Lung (tissue), 12 donors: Measurements from ENCODE around the gene SNX27. TPM values are rescaled to one million over a fixed set of nuclear protein-coding genes. Genes with fewer than 3 reads are reported as not detected.

ENCODE experiments used
- ATAC-seq: fragments of 200-7000 bp; cut with Tn5 transposase; one replicate; pipeline ENCODE4 v1.9.1; 2020; ENCODE audit warnings: moderate number of reproducible peaks; ENCODE audit not compliant: insufficient read depth, low FRiP score
- DNase-seq, 3 donors: peaks; one replicate each; pipeline ENCODE4 v3.0.0-alpha.2; 2013 to 2017
- H3K27ac ChIP-seq, 2 donors: one replicate each; pipeline ENCODE4 v1.5.1; 2013; ENCODE audit warnings: mild to moderate bottlenecking in 2 of 2, moderate library complexity in 2 of 2, control low read depth in 1 of 2, inconsistent platforms in 1 of 2, low read depth in 1 of 2, low read length in 1 of 2
- H3K27me3 ChIP-seq, 3 donors: one replicate each; pipeline ENCODE4 v1.5.1; 2013; ENCODE audit warnings: low read length in 2 of 3; ENCODE audit not compliant: control insufficient read depth in 3 of 3, insufficient read depth in 3 of 3
- H3K36me3 ChIP-seq, 4 donors: one replicate each; pipeline ENCODE4 v1.5.1; 2013; ENCODE audit warnings: low read length in 4 of 4, mild to moderate bottlenecking in 1 of 4, moderate library complexity in 1 of 4; ENCODE audit not compliant: control insufficient read depth in 4 of 4, insufficient read depth in 4 of 4
- H3K4me1 ChIP-seq, 5 donors: one replicate each; pipeline ENCODE4 v1.5.1; 2013; ENCODE audit warnings: low read length in 5 of 5, mild to moderate bottlenecking in 2 of 5, moderate library complexity in 1 of 5; ENCODE audit not compliant: control insufficient read depth in 5 of 5, insufficient read depth in 5 of 5
- H3K4me3 ChIP-seq: one replicate; pipeline ENCODE4 v1.5.1; 2013; ENCODE audit warnings: mild to moderate bottlenecking, control low read depth, moderate library complexity
- H3K9ac ChIP-seq, 2 donors: one replicate each; pipeline ENCODE4 v1.5.1; 2013; ENCODE audit warnings: low read length in 2 of 2, control low read depth in 1 of 2; ENCODE audit not compliant: insufficient read depth in 1 of 2
- H3K9me3 ChIP-seq, 4 donors: one replicate each; pipeline ENCODE4 v1.5.1; 2013; ENCODE audit warnings: low read length in 3 of 4, mild to moderate bottlenecking in 1 of 4, moderate library complexity in 1 of 4; ENCODE audit not compliant: control insufficient read depth in 4 of 4, insufficient read depth in 3 of 4
- WGBS, 2 donors: extraction: QIAGEN DNeasy Blood & Tissue Kit; methylation state at CpG; one replicate each; pipeline ENCODE4 v1.1.7; 2013; 5-methylcytosine and 5-hydroxymethylcytosine counted together
- polyA plus RNA-seq, 2 donors: library from polyadenylated mRNA; stranded (reverse); fragments of 200-250 nt; gene quantifications; one replicate each; pipeline ENCODE4 v1.2.1, GENCODE V29; 2013
- total RNA-seq, 2 donors: library from RNA; depleted of rRNA in 1 of 2; stranded (reverse); fragments of >200 nt in 1 of 2; gene quantifications; one replicate each; pipeline ENCODE4 v1.2.1, GENCODE V29; 2014 to 2021
- TF ChIP-seq, protein P1 (sequence below): IDR thresholded peaks from 2 replicates; pipeline ENCODE4 v1.5.1; 2012; ENCODE audit warnings: mild to moderate bottlenecking; ENCODE audit errors: control extremely low read depth, extremely low read depth
- donor health status: control.
- donor health status: control.
- donor health status: Bipolar disorder and iron deficiency.
- donor health status: healthy.
- donor health status: DM: yes; HTN: yes; CAD: no.

The SNX27 gene
- total and polyA plus RNA-seq, 4 donors = 12.1 to 63.7 (median 26.5) TPM

DNA sequence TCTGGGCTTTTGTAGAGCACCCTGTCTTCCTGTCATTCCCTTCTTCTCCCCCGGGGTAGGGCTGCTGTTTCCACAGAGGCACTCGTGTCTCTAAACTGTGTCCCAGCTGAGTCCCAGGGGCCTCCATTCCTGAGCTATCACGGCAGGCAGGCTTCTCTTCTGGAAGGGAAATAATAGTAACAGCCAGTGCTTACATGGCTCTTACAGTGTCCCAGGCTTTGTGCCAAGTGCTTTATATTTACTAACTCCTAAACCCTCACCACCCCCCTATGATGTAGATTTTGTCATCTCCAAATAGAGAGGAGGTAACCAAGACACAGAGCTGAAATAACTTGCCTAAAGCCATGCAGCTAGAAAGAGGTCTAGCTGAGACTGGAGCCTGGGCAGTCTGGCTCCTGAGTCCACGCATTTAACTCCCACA, 106.2 kb downstream of the SNX27 start:
- H3K27me3 ChIP-seq = peaks cover 0 to 24% (median 18%) of the 10 kb centered on the region in 3 donors
- no peak overlapping the region for H3K27ac ChIP-seq
- H3K9ac ChIP-seq = no peak overlapping the region
- no peaks in the 10 kb centered on the region for H3K36me3 ChIP-seq
- H3K4me1 ChIP-seq = peaks cover 3 to 23% (median 16%) of the 10 kb centered on the region in 5 donors
- H3K4me3 ChIP-seq = no peak overlapping the region
- H3K9me3 ChIP-seq = no peaks in the 10 kb centered on the region
- 40 to 45% methylated on average over 4 of the region's 4 CpGs for WGBS, 2 donors
- ATAC-seq = no peak
- TF ChIP-seq, protein P1, sequence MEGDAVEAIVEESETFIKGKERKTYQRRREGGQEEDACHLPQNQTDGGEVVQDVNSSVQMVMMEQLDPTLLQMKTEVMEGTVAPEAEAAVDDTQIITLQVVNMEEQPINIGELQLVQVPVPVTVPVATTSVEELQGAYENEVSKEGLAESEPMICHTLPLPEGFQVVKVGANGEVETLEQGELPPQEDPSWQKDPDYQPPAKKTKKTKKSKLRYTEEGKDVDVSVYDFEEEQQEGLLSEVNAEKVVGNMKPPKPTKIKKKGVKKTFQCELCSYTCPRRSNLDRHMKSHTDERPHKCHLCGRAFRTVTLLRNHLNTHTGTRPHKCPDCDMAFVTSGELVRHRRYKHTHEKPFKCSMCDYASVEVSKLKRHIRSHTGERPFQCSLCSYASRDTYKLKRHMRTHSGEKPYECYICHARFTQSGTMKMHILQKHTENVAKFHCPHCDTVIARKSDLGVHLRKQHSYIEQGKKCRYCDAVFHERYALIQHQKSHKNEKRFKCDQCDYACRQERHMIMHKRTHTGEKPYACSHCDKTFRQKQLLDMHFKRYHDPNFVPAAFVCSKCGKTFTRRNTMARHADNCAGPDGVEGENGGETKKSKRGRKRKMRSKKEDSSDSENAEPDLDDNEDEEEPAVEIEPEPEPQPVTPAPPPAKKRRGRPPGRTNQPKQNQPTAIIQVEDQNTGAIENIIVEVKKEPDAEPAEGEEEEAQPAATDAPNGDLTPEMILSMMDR = no peak
- peak in 2 of 3 donors; percentile 24 to 64 for DNase-seq

DNA sequence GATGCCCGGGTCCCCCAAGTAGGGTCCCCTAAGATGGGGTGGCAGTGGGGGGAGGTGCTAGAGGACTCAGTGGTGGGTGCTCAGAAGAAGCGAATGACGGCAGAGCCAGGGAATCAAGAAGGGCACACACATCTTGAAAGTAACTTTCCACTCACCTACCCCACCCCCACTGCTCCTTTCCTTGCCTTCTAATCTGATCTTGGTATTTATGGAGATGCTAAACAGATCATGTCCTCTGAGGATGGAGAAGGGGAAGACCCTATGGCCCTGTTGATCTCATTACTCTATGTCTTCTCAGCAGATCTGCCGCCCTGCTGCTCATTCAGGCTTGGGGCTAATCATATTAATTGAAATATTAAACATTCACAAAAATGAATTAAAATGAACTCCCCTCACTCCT, 106.8 kb downstream of the SNX27 start:
- Histone ChIP-seq H3K4me3 (no peak overlapping the region), H3K9me3 (no peaks in the 10 kb centered on the region), H3K27ac (no peak overlapping the region), H3K36me3 (no peaks in the 10 kb centered on the region), H3K4me1 (peaks cover 3 to 23% (median 13%) of the 10 kb centered on the region in 5 donors), H3K9ac (no peak overlapping the region), H3K27me3 (peaks cover 0 to 24% (median 18%) of the 10 kb centered on the region in 3 donors)
- WGBS, 2 donors = 68 to 90% methylated on average over 4 of the region's 4 CpGs
- TF ChIP-seq, protein P1 = no peak
- ATAC-seq (no peak), DNase-seq (no peak)

DNA sequence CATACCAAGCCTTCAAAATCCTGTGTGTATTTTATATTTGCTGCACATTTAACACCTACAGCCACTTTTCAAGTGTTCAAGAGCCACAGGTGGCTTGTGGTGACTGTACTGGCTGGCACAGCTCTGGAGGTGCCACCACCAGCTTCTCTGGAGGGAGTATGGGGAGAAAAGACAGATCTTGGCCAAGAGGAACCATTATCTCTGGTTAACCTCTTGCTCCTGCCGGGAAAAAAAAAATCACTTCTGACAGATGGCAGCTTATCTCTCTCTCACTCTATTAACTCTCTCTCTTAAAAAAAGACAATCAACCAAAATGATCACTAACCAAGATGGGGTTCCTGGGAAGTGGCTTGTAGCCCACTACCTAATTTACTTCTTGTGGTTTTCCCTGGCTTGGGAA, 108.3 kb downstream of the SNX27 start:
- Histone ChIP-seq H3K4me3 (no peak overlapping the region), H3K9ac (no peak overlapping the region), H3K27me3 (peaks cover 0 to 25% (median 24%) of the 10 kb centered on the region in 3 donors), H3K4me1 (peaks cover 3 to 23% (median 13%) of the 10 kb centered on the region in 5 donors), H3K27ac (no peak overlapping the region), H3K9me3 (no peaks in the 10 kb centered on the region), H3K36me3 (no peaks in the 10 kb centered on the region)
- ATAC-seq (no peak), DNase-seq (no peak)
- 17 to 39% methylated on average over 1 of the region's 1 CpG for whole genome bisulfite sequencing, 2 donors
- TF ChIP-seq, protein P1 = no peak

DNA sequence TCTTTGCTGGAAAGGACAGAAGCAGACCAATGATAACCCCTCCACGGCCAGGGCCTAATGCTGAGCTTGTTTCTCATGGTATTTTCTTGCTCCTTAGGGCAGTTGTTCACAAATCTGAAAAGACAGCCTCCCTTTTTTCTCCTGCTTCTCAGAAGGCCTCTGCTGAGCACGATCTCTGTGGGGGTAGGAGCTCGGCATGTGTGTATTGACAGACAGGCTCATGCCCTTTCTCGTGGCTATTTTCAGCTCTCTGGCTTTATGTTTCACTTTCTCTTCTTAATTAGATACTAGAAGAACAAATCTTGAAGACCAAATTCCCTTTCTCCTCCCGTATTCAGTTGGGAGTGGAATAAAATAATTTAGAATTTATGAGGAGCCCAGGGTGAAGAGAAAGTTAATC, 108.7 kb downstream of the SNX27 start:
- Histone ChIP-seq H3K9ac (no peak overlapping the region), H3K4me1 (peaks cover 3 to 23% (median 13%) of the 10 kb centered on the region in 5 donors), H3K27ac (peak overlapping the region in 1 of 2 donors; percentile 63), H3K9me3 (no peaks in the 10 kb centered on the region), H3K4me3 (no peak overlapping the region), H3K36me3 (no peaks in the 10 kb centered on the region), H3K27me3 (peaks cover 0 to 28% (median 24%) of the 10 kb centered on the region in 3 donors)
- TF ChIP-seq, protein P1 = no peak
- 13 to 16% methylated on average over 5 of the region's 5 CpGs for WGBS, 2 donors
- peak; percentile 50 for ATAC-seq
- DNase-seq = peak in 2 of 3 donors; percentile 22 to 42
